Activated CD4-positive, alpha-beta T cell treated with anti-CD3 and anti-CD28 coated beads, Interleukin-2, Interleukin-4, amounts not matched to agents 100 ng/mL and 50 ng/mL, durations not matched to agents 16 hours and 8 hours (primary cell): Measurements from ENCODE around the gene COPB2.
"Not testable (repeated sequence)": the region's sequence is repeated elsewhere in the genome, so short reads cannot be mapped to it uniquely, and the experiment has no call there.

Experiments used
- DNase-seq: peaks from one replicate; pipeline ENCODE4 v3.0.0-alpha.2; 2020; ENCODE audit warnings: low spot score

Gene COPB2

DNA sequence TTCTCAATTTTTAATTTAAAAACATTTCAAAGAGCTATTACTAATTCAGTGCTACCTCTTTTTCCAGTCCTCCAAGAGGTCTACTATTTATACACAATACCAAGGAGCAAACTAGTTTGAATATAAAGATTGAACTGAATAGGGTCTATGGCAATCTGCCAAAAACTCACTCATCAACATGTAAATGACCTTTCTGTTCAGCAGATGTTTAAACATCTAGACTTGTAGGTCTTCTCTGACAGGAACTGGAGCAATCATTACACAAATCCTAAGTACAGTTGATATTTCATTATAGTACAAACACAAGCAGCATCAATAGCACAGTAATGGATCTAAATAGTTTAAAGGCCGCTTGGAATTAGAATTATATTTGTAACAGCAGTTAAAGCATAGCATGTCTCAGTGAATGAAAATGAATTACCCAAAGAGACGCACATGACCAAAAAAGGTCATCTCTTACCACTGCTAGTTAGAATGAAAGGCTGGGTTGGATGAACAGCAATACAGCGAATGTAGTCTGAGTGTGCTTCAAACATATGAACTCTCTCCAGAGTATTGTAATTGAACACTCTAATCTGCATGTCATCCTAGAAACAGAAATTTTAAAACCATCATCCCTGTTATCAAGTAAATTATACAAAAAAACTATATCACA lies 10.7 kb downstream of the COPB2 start:
- no peak for DNase-seq

DNA sequence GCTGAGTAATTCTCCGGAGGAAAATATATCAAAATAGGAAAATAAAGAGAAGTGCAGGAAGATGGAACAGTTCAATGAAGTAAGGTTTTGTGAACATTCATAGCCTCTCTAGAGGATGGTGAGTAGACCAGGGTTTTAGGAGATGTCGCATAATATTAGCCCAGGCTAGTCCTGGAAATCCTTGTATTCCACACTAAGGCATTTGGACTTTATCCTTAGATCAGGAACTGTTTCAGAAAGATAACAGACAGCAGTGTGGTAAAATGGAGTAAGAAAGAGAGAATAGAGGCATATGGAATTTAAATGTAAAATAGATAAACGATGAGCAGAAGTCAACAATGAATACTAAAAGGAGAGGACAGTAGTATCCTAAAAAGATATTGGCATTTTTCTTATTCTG lies 12.1 kb downstream of the COPB2 start:
- no peak for DNase-seq

DNA sequence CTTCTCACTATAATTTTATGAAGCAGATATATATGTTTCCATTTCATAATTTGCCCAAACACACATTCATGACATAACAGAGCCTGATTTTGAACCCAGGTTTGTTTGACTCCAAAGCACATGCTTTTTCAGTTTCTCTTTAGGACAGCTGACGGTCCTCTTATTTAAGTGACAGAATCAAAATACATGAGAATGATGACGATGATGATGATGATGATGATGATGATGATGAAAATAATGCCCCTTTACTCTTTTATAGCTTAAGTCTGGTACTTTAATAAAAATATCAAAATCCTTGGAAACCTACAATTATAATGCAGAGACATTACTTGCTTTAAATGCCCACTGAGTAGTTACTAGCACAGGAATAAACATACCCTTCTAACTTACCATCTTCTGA lies 15.3 kb downstream of the COPB2 start:
- DNase-seq, result no peak

DNA sequence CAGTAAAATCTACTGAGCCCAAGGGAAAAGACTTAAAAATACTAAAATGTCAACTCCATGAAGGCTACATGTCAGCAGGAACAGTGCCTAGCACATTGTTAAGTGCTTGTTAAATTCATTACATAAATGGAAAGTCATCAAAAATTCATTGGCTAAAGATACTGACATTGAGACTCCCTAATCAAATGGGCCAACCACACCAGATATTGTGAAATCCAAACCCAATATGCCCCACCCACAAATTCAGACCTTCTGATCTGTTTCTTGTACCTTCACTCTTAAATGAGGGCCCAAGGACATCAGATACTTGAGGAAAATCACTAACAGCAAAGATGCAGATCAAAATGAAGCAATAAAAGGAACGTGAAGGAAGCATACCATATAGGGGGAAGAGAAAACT lies 24.9 kb downstream of the COPB2 start:
- DNase-seq, result no peak

DNA sequence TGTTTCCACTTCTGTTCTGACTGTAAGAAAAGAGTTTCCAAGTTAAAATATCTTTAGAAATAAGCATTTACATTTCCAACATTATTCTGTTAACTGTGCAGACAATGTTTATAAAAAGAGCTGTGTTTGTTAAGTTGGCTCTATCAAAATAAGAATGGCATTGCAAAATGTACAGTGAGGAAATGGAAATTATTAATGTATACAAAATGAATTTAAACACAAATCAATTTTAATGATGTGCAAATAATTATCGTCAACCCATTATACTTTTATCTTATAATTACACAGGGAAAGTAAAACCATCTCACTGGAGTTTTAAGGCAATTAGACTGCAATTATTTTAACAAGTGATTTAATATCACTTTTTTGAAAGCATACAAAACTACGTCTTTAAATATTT lies 28.2 kb downstream of the COPB2 start:
- no peak for DNase-seq

DNA sequence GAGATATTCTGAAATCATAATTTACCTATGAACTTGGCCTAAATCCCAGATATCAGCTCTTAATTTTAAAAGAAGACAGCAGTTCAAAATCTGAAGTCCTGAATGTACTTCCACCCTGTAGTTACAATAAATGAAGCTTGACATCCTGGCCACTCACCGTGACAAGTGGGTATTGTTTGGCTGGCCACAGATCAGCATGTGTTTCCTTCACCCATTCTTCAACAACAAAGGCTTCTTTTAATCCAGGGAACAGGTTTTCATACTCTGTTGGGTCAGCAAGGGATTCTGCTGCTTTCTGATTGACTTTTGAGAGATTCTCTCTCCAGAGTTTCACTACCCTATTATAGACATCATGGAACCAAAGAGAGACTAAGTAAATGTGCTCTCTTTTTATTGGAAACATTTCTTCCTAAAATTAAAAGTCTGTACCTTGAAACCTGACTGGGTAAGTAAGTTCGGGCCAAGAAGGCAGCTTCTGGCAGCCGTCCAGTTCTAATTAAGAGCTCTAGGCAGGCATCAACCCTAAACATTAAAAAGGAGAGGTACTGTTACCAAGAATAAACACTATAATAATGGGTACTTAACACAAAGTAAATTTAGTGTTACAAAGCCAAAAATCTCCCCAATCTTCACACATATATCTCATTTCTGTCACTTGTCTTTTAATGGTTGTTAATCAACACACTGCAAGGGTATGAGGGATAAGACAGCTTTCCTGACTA lies 30.4 kb downstream of the COPB2 start:
- DNase-seq, result no peak

DNA sequence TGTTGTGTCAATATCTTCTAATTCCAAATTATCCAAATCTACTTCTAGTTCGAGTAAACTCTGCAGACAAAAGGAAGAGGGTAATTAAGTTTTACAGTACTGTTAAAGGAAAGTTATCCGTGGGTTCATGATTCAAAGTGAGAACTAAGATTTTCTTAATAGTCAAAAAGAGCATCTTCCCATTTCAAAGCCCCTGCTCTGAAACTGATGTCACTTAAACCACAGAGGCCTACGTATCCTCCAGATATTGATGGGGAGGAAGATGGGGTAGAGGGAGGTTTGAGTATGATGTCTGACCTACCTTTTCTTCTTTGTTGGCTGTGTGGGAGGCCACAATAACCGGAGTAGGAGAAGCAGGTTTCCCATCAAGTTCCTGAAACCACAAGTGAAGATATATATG lies 31.5 kb downstream of the COPB2 start:
- peak; percentile 79 for DNase-seq

DNA sequence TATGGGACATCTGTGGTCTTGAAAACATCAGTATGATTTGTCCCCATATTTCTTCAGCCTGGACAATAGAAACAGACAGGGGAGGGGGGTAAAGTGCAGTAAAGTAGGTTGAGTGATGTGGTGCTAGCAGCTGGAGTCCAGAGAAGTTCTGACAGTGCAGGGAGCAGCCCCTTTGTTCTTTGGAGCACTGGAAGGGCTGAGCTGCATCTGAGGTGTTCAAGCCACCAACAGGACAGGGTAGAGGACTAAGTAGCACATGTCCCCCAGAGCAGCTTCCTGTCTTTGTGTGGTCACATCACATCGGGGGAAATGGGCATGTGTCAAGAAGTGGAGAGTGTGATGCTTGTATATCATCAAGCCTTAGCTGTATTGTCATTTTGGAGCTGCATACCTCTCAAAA lies 33.6 kb downstream of the COPB2 start:
- no peak for DNase-seq

DNA sequence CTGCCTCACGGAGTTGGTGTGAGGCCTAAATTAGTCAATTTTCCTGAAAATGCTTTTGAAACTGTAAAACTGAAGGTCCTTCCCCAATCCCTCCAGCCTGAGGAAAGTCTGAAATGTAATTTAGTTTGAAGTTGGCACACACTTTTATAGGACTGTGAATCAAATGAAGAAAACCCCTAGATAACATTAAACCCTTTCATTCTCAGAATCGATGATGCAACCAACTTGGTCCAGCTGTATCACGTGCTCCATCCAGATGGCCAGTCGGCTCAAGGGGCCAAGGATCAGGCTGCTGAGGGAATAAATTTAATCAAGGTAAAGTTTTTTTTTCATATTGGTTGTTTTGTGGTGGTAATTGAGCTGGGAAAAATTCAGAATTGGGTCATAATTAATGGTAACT lies 34.0 kb downstream of the COPB2 start:
- no peak for DNase-seq

DNA sequence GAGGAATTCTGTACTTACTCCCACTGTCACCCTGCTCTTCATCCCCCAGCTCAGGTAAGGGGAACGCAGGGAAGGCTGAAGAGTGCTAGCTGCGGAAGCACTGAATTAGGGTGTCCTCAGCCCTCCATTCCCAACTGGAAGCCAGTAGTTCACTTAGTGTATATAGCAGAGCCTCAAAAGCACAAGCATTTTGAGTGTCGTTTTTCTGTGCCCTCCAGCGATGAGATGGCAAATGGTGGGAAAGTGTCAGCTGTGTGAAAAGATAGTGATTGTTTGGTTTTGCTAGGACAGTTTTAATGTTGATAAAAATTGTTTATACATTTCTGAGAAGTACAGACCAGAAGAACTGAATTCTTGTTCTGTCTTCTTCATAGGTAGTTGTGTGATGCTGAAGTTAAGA lies 34.8 kb downstream of the COPB2 start:
- no peak for DNase-seq

DNA sequence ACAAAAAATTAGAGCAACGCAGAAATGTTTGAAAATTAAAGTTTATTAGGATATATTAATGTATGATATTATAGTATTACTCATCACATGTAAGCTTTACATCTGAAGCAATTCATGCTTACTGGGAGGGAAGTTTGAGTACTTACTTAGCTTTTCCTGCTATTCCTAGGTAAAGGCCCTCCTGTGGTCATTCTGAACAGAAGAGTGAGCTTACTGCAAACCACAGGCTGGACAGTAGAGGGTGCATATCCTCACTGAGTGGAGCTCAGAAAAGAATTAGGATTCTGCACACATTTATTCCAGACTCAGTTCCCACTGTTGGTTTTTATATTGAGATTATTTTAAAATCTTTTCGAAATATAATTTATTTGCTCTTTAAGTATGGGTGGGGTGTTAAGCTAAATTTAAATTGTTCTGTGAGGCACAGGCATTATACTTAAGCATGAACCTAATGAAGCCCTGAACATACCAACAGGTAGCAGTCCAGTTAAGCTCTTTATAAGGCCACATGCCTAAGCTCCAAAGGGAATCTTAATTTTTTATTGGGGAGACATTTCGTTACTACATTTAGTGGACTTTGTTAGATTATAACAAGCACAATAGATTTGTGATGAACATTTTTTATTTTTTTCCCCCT lies 35.4 kb downstream of the COPB2 start:
- no peak for DNase-seq

DNA sequence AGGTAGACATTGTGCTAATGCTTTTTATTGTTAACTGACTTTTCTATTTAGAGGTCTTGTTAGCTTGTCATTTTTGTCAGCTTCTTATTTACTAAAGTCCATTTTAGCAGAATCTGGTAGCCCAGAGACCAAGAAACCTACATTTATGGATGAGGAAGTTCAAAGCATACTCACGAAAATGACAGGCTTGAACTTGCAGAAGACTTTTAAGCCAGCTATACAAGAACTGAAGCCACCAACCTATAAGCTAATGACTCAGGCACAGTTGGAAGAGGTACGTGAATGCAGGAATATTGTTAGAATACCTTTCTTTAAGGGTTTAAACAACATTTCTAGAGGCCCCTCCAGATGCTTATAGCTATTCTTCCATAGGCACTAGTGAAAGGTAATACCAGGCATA lies 42.7 kb downstream of the COPB2 start:
- DNase-seq, result no peak

DNA sequence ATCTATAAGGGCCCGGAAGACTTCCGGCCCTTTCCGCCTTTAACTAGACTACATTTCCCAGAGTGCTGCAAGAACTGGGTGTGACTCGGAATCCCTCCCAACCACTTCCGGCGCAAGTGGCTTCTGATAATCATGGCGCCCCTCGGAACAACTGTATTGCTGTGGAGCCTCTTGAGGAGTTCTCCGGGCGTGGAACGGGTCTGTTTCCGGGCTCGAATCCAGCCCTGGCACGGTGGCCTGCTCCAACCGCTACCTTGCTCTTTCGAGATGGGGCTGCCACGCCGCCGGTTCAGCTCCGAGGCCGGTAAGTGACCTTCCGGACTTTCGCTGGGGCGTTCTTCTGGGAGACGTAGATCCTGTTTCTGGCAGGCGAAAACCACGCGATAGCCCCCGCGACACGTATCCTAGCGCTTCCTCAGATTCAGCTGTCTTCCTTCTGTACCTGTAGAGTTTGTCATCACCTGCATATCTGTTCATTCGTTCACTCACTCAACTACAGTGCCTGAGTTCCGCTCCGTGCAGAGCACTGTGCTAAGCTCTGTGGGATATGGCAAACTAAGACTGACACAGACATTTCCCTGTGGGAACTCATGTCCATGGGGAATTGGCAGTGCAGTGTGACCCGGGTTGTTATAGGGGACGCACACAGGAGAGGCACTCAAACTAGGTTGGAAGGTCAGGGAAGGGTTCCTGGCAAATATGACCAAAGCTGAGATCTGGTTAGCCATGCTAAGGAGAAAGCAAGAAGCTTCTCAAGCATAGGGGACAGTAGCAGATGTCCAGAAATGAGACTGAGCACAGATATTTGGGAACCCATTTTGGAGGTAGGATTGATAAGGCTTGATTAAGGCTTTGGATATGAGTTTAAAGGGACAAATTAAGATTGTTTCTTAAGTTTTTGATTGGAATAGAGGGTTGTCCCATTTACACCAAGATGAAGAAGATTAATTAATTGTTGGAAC lies 45.3 kb downstream of the COPB2 start, which contains the start of gene MRPS22:
MRPS22 (plus strand) TSS at position 126 of the 962 bp plus-strand sequence; CDS start at position 133, 7 bp downstream.
- peak; percentile 91 for DNase-seq

DNA sequence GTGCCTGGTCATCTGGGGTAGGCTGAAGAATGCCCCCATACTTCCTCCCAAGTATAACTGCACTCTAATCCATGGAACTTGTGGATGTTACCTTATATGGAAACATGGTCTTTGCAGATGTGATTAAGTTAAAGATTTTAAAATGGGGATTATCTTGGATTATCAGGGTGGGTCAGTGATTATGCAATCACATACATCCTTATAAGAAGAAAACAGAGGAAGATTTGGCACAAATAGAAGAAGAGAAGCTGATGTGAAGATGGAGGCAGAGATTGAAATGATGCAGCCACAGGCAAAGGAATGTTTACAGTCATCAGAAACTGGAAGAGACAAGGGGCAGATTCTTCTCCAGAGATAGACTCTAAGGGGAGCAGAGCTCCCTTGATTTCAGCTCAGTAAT lies 47.4 kb downstream of the COPB2 start:
- no peak for DNase-seq

DNA sequence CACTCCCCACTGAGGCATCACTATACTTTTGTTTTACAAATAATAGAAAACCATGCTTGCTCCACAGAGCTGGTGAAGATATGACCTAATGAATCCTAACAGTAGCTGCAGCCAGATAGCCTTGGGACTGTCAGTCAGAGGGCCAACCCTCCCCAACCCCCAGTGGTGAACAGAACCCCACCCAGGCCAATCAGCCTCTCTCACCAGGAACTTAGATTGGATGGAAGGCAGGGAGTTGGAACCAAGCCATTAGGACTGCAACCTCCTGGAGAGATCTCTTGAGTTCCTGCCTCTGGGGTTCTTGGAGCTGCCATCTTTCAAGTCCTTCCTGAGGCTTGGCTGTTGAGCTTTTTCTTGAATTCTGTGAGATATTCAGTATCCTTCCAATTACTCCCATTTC lies 48.7 kb downstream of the COPB2 start:
- no peak for DNase-seq

DNA sequence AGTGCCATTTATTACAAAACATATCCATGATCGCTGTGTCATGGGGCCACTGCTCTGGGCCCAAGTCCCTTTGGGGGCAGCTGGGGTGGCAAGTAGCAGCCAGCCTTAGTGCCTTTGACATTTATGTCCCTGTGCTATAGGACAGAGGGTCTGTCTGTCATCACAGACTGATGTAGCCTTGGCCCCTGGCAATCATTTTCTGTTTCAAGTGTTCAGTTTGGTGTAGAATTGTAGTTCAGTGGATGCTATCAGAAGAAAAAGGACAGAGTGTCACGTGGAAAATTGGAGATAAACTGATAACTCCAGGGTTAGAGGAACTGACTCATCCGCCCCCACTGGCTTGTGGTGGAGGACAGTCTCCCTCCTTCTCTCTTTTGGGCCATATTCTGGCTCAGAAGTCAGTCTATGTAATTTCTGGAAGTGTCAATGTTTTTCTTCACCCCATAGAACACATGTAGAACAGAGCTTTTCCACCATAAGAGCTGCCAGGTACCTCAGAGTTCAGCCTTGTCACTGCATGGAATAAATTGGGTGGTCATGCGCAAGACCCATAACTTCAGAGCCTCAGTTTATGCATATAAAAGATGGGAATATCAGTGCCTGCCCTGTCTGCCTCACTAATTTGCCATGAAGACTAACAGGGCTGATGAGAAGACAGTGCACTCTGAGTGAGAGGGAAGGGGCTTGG lies 50.1 kb downstream of the COPB2 start:
- no peak for DNase-seq

DNA sequence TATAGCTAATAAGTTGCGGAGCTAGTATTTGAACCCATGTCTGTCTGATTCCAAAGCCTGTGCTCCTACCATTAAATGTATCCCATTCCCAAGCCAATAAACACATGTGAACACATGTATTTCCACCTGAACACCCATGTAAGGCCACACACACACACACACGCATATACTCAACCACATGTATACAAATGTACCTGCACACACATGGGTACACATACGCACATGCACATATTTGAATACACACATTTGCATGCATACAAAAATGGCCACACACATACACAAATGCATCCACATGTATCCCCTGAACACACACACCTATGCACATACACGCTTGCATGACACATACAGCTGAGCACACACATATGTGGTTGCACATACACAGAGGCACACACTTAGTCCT lies 51.0 kb downstream of the COPB2 start:
- DNase-seq, result no peak

DNA sequence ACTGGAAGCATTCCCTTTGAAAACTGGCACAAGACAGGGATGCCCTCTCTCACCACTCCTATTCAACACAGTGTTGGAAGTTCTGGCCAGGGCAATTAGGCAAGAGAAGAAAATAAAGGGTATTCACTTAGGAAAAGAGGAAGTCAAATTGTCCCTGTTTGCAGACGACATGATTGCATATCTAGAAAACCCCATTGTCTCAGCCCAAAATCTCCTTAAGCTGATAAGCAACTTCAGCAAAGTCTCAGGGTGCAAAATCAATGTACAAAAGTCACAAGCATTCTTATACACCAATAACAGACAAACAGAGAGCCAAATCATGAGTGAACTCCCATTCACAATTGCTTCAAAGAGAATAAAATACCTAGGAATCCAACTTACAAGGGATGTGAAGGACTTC lies 54.8 kb downstream of the COPB2 start:
- DNase-seq, result not testable (repeated sequence)

DNA sequence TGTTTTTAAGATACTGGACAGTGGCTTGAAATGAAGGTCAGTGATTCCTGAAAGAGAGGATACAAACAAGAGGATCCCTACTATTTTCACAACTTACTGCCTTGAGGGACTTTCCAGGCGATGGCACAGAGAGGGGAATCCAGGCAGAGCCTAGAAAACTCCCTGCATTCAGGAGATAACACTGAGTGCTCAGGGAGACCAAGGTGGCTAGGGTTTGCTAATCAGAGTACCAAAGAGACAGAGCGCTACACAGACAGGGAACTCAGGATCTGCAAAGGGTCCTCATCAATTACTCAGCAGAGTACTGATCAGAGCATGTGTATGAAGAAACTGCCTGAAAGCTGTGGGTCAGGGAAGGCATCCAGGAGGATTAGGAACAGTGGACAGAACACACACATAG lies 57.4 kb downstream of the COPB2 start:
- no peak for DNase-seq

DNA sequence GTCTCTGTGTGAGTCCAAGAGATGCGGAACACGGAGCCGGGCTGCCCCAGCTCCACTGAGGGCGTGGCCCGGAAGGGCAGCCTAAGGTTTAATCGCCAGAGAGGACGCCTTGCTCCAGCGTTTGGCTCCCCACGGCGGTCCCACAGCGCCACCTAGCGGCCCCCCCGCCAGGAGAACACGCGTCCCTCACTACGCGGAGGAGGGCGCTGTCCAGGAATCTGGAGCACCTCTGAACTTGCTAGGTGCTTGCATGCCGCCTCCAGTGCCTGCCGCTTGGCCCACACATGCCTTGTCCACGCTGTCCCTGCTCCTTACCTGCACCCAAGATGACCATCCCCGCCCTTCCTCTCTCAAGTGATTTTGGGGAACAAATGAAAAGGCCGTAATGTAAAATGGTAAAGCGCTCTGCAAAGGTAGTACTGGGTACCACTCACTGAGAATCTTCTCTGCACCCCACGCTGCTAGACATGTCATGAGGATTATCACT lies 60.0 kb downstream of the COPB2 start:
- DNase-seq, result peak; percentile 92

DNA sequence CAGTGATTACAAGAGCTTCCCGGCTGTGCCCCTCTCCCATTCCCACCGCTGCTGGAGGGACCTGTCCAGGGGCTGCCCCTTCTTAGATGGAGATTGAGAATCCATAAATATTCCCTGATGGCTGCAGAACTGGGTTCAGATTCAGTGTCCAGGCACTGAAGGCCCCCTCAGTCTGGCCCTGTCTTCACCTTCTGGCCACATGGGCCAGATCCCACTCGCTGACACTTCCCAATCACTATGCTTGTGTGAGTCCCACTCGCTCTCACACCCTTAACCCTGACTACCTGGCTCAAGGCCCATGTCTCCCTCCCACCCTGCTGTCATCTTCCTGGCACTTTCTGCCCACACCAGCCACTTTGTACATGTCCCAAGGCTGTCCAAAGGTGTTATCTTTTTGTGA lies 61.1 kb downstream of the COPB2 start:
- DNase-seq, result no peak

DNA sequence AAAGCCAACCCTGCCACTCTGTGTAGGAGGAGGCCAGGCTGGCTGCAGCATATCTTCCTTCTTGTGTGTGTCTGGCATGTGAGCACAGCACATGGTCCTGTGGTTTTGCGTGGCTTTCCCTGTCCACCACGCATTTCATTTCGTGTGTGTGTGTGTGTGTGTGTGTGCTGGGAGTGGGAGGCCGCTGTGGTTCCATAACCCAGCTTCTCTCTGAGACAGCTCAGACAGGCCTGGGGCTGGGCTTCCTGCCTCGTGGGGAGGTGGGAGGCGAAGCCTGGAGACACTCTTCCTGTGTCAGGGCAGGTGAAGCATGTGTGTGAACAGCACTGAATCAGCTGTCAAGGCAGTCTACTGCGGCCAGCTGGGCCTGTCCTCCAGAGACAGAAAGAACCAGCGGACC lies 61.6 kb downstream of the COPB2 start:
- DNase-seq, result no peak
